H1 (cell line): ENCODE data around the gene SLC4A1AP.
"Not testable (repeated sequence)": the region's sequence is repeated elsewhere in the genome, so short reads cannot be mapped to it uniquely, and the experiment has no call there.

Source experiments
- HDAC2 ChIP-seq, 2 experiments: fragments of 300-600 bp in 1 of 2; sonication (generic) in 1 of 2; IDR thresholded peaks; 2 replicates each; pipeline ENCODE4 v1.6.1; 2011 to 2012; ENCODE audit warnings: low read depth in 2 of 2, low read length in 2 of 2, mild to moderate bottlenecking in 2 of 2, moderate library complexity in 2 of 2, borderline replicate concordance in 1 of 2, inconsistent platforms in 1 of 2
- POLR2AphosphoS5 ChIP-seq: IDR thresholded peaks from 2 replicates; pipeline ENCODE4 v1.6.1; 2011; ENCODE audit warnings: low read depth, low read length
- SIN3A ChIP-seq, 2 experiments: IDR thresholded peaks in 1 of 2; conservative IDR thresholded peaks in 1 of 2; 2 replicates each; pipeline ENCODE4 v1.6.1; 2011 to 2012; ENCODE audit warnings: low read length in 2 of 2, improper control_type of control experiment in 1 of 2, low read depth in 1 of 2, mild to moderate bottlenecking in 1 of 2
- TAF1 ChIP-seq: IDR thresholded peaks from 2 replicates; pipeline ENCODE4 v1.6.1; 2011; ENCODE audit warnings: mild to moderate bottlenecking, low read depth, low read length
- TF ChIP-seq, protein P1 (sequence below), 3 experiments: IDR thresholded peaks; 1 replicate in 2 of 3; 2 replicates in 1 of 3; pipeline versions ENCODE4 v1.5.1 to v1.6.1; 2011; ENCODE audit warnings: low read length in 3 of 3, mild to moderate bottlenecking in 3 of 3, inconsistent platforms in 2 of 3, low read depth in 1 of 3, moderate library complexity in 1 of 3; ENCODE audit not compliant: insufficient read depth in 1 of 3; ENCODE audit errors: control extremely low read depth in 1 of 3

DNA sequence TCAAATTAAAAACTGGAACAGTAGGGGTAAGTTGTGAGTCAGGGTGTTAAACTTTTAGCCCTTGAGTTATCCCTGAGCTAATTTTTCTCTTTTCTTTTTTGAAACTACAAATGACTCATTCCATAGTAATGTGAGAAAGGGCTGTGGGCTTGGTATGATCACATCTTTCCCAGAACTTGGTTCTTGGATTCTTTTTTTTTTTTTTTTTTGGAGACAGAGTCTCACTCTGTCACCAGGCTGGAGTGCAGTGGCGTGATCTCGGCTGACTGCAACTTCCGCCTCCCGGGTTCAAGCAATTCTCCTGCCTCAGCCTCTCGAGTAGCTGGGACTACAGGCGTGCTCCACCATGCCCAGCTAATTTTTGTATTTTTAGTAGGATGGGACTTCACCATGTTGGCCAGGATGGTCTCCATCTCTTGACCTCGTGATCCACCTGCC, 18.7 kb downstream of the SLC4A1AP start:
- not testable (repeated sequence) for TF ChIP-seq SIN3A (conservative IDR thresholded peaks at IDR 0.05 in 1 of 2, IDR thresholded peaks at IDR 0.05 in 1 of 2; ENCODE audit: low read depth in 1 of 2, low read length in 2 of 2); TAF1; HDAC2 (IDR thresholded peaks at IDR 0.05; ENCODE audit: borderline replicate concordance in 1 of 2, low read depth in 2 of 2, low read length in 2 of 2); POLR2AphosphoS5
- TF ChIP-seq, protein P1, sequence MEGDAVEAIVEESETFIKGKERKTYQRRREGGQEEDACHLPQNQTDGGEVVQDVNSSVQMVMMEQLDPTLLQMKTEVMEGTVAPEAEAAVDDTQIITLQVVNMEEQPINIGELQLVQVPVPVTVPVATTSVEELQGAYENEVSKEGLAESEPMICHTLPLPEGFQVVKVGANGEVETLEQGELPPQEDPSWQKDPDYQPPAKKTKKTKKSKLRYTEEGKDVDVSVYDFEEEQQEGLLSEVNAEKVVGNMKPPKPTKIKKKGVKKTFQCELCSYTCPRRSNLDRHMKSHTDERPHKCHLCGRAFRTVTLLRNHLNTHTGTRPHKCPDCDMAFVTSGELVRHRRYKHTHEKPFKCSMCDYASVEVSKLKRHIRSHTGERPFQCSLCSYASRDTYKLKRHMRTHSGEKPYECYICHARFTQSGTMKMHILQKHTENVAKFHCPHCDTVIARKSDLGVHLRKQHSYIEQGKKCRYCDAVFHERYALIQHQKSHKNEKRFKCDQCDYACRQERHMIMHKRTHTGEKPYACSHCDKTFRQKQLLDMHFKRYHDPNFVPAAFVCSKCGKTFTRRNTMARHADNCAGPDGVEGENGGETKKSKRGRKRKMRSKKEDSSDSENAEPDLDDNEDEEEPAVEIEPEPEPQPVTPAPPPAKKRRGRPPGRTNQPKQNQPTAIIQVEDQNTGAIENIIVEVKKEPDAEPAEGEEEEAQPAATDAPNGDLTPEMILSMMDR (IDR thresholded peaks at IDR 0.05; ENCODE audit: control extremely low read depth in 1 of 3, insufficient read depth in 1 of 3, low read depth in 1 of 3, low read length in 3 of 3) = not testable (repeated sequence)
